ENCODE measurements around the gene SET.

SET gene

GRCh38 chr9:128713411-128713780 is 24.4 kb downstream of the SET start:
- no peak for DNase-seq (ENCODE audit: low spot score)

- DNase-seq (ENCODE audit: low spot score), result no peak
Observed at GRCh38 chr9:128713941-128714573, 25.0 kb downstream of the SET start.

- DNase-seq (ENCODE audit: low spot score), result no peak
Observed at GRCh38 chr9:128714586-128715435, 25.8 kb downstream of the SET start.

- no peak for DNase-seq (ENCODE audit: low spot score)
Observed at GRCh38 chr9:128715436-128715750, 26.4 kb downstream of the SET start.

- DNase-seq (ENCODE audit: low spot score), result no peak
Observed at GRCh38 chr9:128716581-128717254, 27.7 kb downstream of the SET start.

- DNase-seq (ENCODE audit: low spot score), result no peak
Observed at GRCh38 chr9:128718047-128718446, 29.0 kb downstream of the SET start.

GRCh38 chr9:128718475-128718874 is 29.5 kb downstream of the SET start:
- no peak for DNase-seq (ENCODE audit: low spot score)

- no peak for DNase-seq (ENCODE audit: low spot score)
Observed at GRCh38 chr9:128719919-128720605, 31.0 kb downstream of the SET start.

GRCh38 chr9:128720841-128721486 is 31.9 kb downstream of the SET start:
- no peak for DNase-seq (ENCODE audit: low spot score)

GRCh38 chr9:128721487-128722010 is 32.5 kb downstream of the SET start:
- DNase-seq (ENCODE audit: low spot score), result no peak

- no peak for DNase-seq (ENCODE audit: low spot score)
Observed at GRCh38 chr9:128722380-128723351, 33.6 kb downstream of the SET start.

- peak; percentile 23 for DNase-seq (ENCODE audit: low spot score)
Observed at GRCh38 chr9:128723352-128723865, 34.4 kb downstream of the SET start.

- DNase-seq (ENCODE audit: low spot score), result peak; percentile 100
Observed at GRCh38 chr9:128723866-128724743, 35.1 kb downstream of the SET start, which contains the start of gene ZDHHC12. ZDHHC12 (minus strand) TSS chr9:128724127; CDS start chr9:128724093, 34 bp downstream.

GRCh38 chr9:128724744-128725211 is 35.8 kb downstream of the SET start:
- DNase-seq (ENCODE audit: low spot score), result peak; percentile 72

- no peak for DNase-seq (ENCODE audit: low spot score)
Observed at GRCh38 chr9:128727640-128728248, 38.7 kb downstream of the SET start.

- DNase-seq (ENCODE audit: low spot score), result no peak
Observed at GRCh38 chr9:128728298-128728697, 39.3 kb downstream of the SET start.

GRCh38 chr9:128729302-128729701 is 40.3 kb downstream of the SET start:
- no peak for DNase-seq (ENCODE audit: low spot score)

GRCh38 chr9:128729766-128730517 is 40.9 kb downstream of the SET start:
- no peak for DNase-seq (ENCODE audit: low spot score)
